Heart left ventricle (tissue), 16 donors: ENCODE data around the gene TPPP. TPM values are rescaled to one million over a fixed set of nuclear protein-coding genes. Genes with fewer than 3 reads are reported as not detected.
A peak's percentile ranks its signal among the peaks of the same experiment; 100 is the strongest.
"Not testable (repeated sequence)": the region's sequence is repeated elsewhere in the genome, so short reads cannot be mapped to it uniquely, and the experiment has no call there.

Experiments
- ATAC-seq, 4 donors: fragments of 200-7000 bp; cut with Tn5 transposase; one replicate each; pipeline ENCODE4 v1.9.1; 2020 to 2022; ENCODE audit warnings: moderate library complexity in 4 of 4, mild to moderate bottlenecking in 3 of 4, moderate number of reproducible peaks in 1 of 4
- DNase-seq, 5 donors: peaks; one replicate each; pipeline ENCODE4 v3.0.0-alpha.2; 2020
- H3K27ac ChIP-seq, 12 donors: fragments of 200-600 bp; sonication (generic) in 4 of 12; one replicate each; pipeline versions ENCODE4 v1.5.0 to v1.8.0; 2016 to 2022; ENCODE audit warnings: mild to moderate bottlenecking in 2 of 12
- H3K27me3 ChIP-seq, 9 donors: fragments of 200-600 bp; sonication (generic) in 2 of 9; one replicate each; pipeline versions ENCODE4 v1.5.1 to v1.8.0; 2016 to 2022; ENCODE audit warnings: mild to moderate bottlenecking in 3 of 9
- H3K36me3 ChIP-seq, 9 donors: fragments of 200-600 bp; sonication (generic) in 2 of 9; one replicate each; pipeline versions ENCODE4 v1.5.0 to v1.8.0; 2018 to 2022; ENCODE audit warnings: mild to moderate bottlenecking in 2 of 9
- H3K4me1 ChIP-seq, 12 donors: fragments of 200-600 bp; sonication (generic) in 4 of 12; one replicate each; pipeline versions ENCODE4 v1.5.0 to v1.8.0; 2016 to 2022; ENCODE audit warnings: mild to moderate bottlenecking in 3 of 12
- H3K4me3 ChIP-seq, 12 donors: fragments of 200-600 bp; sonication (generic) in 4 of 12; one replicate each; pipeline versions ENCODE4 v1.5.0 to v1.8.0; 2017 to 2022; ENCODE audit warnings: mild to moderate bottlenecking in 9 of 12, moderate library complexity in 4 of 12
- H3K9me3 ChIP-seq, 12 donors: fragments of 200-600 bp; sonication (generic) in 4 of 12; one replicate each; pipeline versions ENCODE4 v1.5.0 to v1.8.0; 2016 to 2022; ENCODE audit warnings: mild to moderate bottlenecking in 1 of 12
- WGBS, 4 donors: extraction: QIAGEN DNeasy Blood & Tissue Kit in 2 of 4; methylation state at CpG; one replicate each; pipeline versions ENCODE4 v1.1.5 to v1.1.7; 2013 to 2018; 5-methylcytosine and 5-hydroxymethylcytosine counted together
- intact Hi-C, 10 donors: fragments of 100-400 bp; cut with DNase I; formaldehyde crosslinking; loops; one replicate each; pipeline versions ENCODE4 v1.11.1 to v1.14.2; 2022
- polyA plus RNA-seq, 2 donors: library from polyadenylated mRNA; stranded (reverse); fragments of 200-250 nt; gene quantifications; one replicate each; pipeline ENCODE4 v1.2.3, GENCODE V29; 2013
- total RNA-seq, 9 donors: library from RNA; depleted of rRNA in 2 of 9; stranded (reverse); fragments of >200 nt in 2 of 9; fragmentation: NEBNext Ultra II Directional in 3 of 9; extraction: Animal tissue kit (Norgen Biotek cat#: 25700) in 3 of 9; gene quantifications; one replicate each; pipeline versions ENCODE4 v1.1.0 to v1.2.4, GENCODE V29; 2016 to 2023
- donor health status: ischemic (EF 13 %, LVEDD 7.1; RV severe dilation, severe dysfunction).
- donor health status: healthy with polysubstance abuse.
- donor health status: DM: no; HTN: yes; CAD: no.
- donor health status: DM: no; HTN: no; CAD: no.
- donor health status: ischemic (EF 25% LVEDD 6.9; RV normal size, moderate dysfunction).
- donor health status: ischemic (EF 25% LVEDD 5.7; RV mildly dilated, moderate dysfunction).
- donor health status: healthy.
- donor health status: DM: yes; HTN: yes; CAD: no.
- donor health status: ischemic (EF 35%, LVEDD 5.7; RV mildly dilated, moderate dysfunction).
- donor health status: nonischemic (EF 11% LVEDD 7.7; RV severe dilation, severe dysfunction).
- donor health status: DM: yes; HTN: yes; CAD: no.
- donor health status: PGD.
- donor health status: ischemic (EF 29% LVEDD 5.4; RV normal size, mild dysfunction).
- donor health status: nonischemic (EF 23%, LVEDD 6.1; RV moderate dilation, normal function).

TPPP gene
- total and polyA plus RNA-seq, 11 donors = 7.5 to 31.2 (median 14.9) TPM

- not testable (repeated sequence) for ATAC-seq, H3K9me3 ChIP-seq, H3K4me3 ChIP-seq, H3K27me3 ChIP-seq, H3K36me3 ChIP-seq, H3K27ac ChIP-seq
- peaks cover 0 to 17% (median 0%) of the 10 kb centered on the region in 12 donors for H3K4me1 ChIP-seq
- intact Hi-C loops = loop anchor here in 3 of 10 donors (2.0 to 10.0 kb wide), 3 partner anchors 91 to 95 kb away; no protein-coding TSS in a partner anchor
- 89 to 100% (median 91%) methylated on average over 7 to 17 of the region's 17 CpGs for WGBS, 4 donors
- peak in 2 of 5 donors; percentile 14 to 21 for DNase-seq
Observed at GRCh38 chr5:681317-682191, 11.6 kb downstream of the TPPP start.

DNA sequence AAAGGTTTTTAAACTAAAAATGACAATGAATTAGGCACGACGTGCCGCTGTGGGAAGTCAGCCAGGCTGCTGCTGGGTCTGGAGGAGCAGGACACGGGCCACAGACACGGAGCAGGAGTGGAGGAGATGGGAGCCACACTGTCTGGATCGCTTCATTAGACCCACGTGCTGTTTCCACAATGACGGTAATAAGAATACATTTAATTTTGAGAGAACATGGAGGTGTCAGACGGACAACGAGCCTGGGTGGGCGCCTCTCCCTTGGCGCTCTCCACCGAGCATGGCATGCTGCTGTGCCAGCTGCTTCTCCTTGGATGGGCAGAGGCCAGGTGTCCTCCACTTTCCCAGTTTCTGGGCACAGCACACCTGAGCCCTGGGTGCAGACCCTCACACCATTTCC is 12.3 kb downstream of the TPPP start:
- H3K27me3 ChIP-seq, H3K9me3 ChIP-seq, H3K36me3 ChIP-seq, H3K27ac ChIP-seq, ATAC-seq, H3K4me3 ChIP-seq: not testable (repeated sequence)
- DNase-seq = peak in 1 of 5 donors; percentile 17
- WGBS, 4 donors = 83 to 88% (median 86%) methylated on average over 13 of the region's 13 CpGs
- H3K4me1 ChIP-seq = peaks cover 0 to 17% (median 0%) of the 10 kb centered on the region in 12 donors
- intact Hi-C loops = loop anchor here in 2 of 10 donors (5.0 to 10.0 kb wide), 2 partner anchors 91 to 94 kb away; no protein-coding TSS in a partner anchor

GRCh38 chr5:680118-680795 is 12.9 kb downstream of the TPPP start:
- not testable (repeated sequence) for H3K27ac ChIP-seq

GRCh38 chr5:679166-679895 is 13.8 kb downstream of the TPPP start:
- H3K27ac ChIP-seq, ATAC-seq, H3K27me3 ChIP-seq, H3K4me3 ChIP-seq, DNase-seq, H3K9me3 ChIP-seq, H3K36me3 ChIP-seq: not testable (repeated sequence)
- WGBS, 4 donors = 70 to 87% (median 82%) methylated on average over 3 to 16 of the region's 17 CpGs
- H3K4me1 ChIP-seq = peaks cover 0 to 21% (median 4%) of the 10 kb centered on the region in 12 donors
- intact Hi-C loops = loop anchor here in 1 of 10 donors (10.0 kb wide), 1 partner anchor 95 kb away; no protein-coding TSS in a partner anchor

More at GRCh38 chr5:680118-680795, 12.9 kb downstream of the TPPP start:
- DNase-seq, H3K9me3 ChIP-seq, H3K36me3 ChIP-seq, H3K27me3 ChIP-seq, ATAC-seq, H3K4me3 ChIP-seq: not testable (repeated sequence)
- peaks cover 0 to 17% (median 0%) of the 10 kb centered on the region in 12 donors for H3K4me1 ChIP-seq
- intact Hi-C loops = loop anchor here in 2 of 10 donors (5.0 to 10.0 kb wide), 2 partner anchors 92 to 95 kb away; no protein-coding TSS in a partner anchor
- 75 to 93% (median 85%) methylated on average over 4 to 18 of the region's 32 CpGs for WGBS, 4 donors

GRCh38 chr5:678521-678920 is 14.6 kb downstream of the TPPP start:
- H3K4me1 ChIP-seq = peaks cover 2 to 26% (median 12%) of the 10 kb centered on the region in 12 donors
- not testable (repeated sequence) for H3K9me3 ChIP-seq, H3K36me3 ChIP-seq, ATAC-seq, H3K27me3 ChIP-seq, H3K4me3 ChIP-seq, H3K27ac ChIP-seq
- WGBS, 4 donors = 70 to 88% (median 85%) methylated on average over 9 to 16 of the region's 16 CpGs; no CpG with 5 or more reads in 1 of the 4 donors
- intact Hi-C loops = loop anchor here in 1 of 10 donors (10.0 kb wide), 1 partner anchor 96 kb away; no protein-coding TSS in a partner anchor
- peak in 1 of 5 donors; percentile 10 for DNase-seq
